HFF-Myc (cell line): ENCODE results near the gene CERS2.
"Not testable (repeated sequence)": the region's sequence is repeated elsewhere in the genome, so short reads cannot be mapped to it uniquely, and the experiment has no call there.

Experiments
- DNase-seq: peaks from one replicate; pipeline ENCODE4 v3.0.0-alpha.2; 2011; ENCODE audit warnings: low read depth; ENCODE audit errors: extremely low read depth
- H3K4me3 ChIP-seq: replicated peaks from 2 replicates; pipeline ENCODE4 v1.5.1; 2011; ENCODE audit warnings: low read depth, mild to moderate bottlenecking, control low read depth, low read length
- TF ChIP-seq, protein P1 (sequence below): IDR thresholded peaks from 2 replicates; pipeline ENCODE4 v1.5.1; 2012; ENCODE audit warnings: mild to moderate bottlenecking, low read depth, low read length, control low read depth; ENCODE audit errors: missing control alignments

CERS2 gene

DNA sequence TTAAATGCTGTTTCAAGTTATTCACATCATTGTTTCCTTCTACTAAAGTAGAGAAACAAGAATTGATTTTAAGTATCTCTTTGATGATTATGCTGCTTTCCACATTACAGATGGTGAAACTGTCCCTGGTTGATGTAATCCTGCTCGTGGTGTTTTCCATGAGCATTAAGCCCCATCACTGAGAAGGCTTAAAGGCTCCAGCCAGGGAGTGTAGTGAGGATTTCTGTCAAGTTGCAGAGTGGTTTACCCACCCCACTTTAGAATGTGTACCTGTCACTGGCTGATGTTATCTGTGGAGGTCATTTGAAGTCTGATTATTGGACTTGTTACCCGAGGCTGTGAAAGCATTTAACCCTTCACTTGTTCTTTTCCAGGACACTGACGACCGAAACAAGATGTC is 12.9 kb downstream of the CERS2 start:
- no peak for DNase-seq
- H3K4me3 ChIP-seq, result no peak overlapping the region
- TF ChIP-seq, protein P1, sequence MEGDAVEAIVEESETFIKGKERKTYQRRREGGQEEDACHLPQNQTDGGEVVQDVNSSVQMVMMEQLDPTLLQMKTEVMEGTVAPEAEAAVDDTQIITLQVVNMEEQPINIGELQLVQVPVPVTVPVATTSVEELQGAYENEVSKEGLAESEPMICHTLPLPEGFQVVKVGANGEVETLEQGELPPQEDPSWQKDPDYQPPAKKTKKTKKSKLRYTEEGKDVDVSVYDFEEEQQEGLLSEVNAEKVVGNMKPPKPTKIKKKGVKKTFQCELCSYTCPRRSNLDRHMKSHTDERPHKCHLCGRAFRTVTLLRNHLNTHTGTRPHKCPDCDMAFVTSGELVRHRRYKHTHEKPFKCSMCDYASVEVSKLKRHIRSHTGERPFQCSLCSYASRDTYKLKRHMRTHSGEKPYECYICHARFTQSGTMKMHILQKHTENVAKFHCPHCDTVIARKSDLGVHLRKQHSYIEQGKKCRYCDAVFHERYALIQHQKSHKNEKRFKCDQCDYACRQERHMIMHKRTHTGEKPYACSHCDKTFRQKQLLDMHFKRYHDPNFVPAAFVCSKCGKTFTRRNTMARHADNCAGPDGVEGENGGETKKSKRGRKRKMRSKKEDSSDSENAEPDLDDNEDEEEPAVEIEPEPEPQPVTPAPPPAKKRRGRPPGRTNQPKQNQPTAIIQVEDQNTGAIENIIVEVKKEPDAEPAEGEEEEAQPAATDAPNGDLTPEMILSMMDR, result no peak

DNA sequence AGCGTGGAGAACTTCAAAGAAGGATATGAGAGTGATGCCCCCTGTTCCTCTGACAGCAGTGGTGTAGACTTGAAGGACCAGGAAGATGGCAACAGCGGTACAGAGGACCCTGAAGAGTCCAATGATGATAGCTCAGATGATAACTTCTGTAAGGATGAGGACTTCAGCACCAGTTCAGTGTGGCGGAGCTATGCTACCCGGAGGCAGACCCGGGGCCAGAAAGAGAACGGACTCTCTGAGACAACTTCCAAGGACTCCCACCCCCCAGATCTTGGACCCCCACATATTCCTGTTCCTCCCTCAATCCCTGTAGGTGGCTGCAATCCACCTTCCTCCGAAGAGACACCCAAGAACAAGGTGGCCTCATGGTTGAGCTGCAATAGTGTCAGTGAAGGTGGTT is 14.0 kb downstream of the CERS2 start:
- TF ChIP-seq, protein P1, result no peak
- no peak for DNase-seq
- no peak overlapping the region for H3K4me3 ChIP-seq

DNA sequence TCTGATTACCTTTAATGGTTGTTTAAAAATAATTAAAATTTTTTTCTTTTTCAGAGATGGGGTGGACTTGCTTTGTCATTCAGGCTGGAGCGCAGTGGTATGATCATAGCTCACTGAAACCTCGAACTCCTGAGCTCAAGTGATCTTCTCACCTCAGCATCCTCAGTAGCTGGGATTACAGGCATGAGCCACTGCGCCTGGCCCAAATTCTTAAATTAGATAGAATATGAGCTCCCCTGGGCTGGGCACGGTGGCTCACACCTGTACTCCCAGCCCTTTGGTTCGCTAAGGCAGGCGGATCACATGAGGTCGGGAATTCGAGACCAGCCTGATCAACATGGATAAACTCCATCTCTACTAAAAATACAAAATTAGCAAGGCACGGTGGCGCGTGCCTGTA is 17.0 kb downstream of the CERS2 start:
- TF ChIP-seq, protein P1, result no peak
- no peak for DNase-seq

DNA sequence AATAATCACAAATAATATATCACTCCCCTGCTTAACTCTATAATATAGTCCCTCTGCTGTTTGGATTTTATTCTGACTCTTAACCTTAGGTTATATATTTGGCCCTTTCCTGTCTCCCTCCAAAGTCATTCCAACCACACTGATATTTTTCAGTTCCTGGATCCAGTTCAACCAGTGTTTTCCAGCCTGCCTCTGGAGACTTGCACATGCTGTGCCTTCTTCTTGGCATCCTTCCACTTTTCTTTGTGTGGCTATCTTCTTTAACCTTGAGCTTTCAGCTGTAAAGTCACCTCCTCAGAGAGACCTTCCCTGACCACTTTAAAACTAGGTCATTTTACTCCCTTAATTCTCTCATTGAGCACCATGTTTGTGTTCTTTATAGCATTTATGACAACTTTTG is 19.4 kb downstream of the CERS2 start:
- TF ChIP-seq, protein P1, result no peak
- no peak for DNase-seq
- H3K4me3 ChIP-seq, result no peak overlapping the region

More for the DNA sequence above, 17.0 kb downstream of the CERS2 start:
- H3K4me3 ChIP-seq, result no peak overlapping the region

DNA sequence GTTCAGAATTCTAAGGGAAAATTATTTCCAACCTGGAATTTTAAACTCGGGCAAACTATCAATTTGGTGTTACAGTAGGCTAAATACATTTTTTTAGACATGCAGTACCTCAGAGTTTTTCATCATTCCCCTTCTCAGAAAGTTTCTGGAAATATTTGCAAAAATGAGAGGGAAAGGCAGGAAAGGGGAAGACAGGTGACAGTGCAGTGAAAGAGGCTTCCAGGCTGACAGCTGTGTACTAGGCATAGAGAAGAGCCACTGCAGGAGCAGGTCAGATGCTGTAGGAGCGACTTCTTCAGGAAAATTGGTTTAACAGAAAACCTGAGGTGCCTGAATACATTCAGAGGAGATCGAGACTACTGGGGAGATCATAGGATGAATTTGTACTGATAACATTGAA is 19.9 kb downstream of the CERS2 start:
- TF ChIP-seq, protein P1, result no peak
- no peak overlapping the region for H3K4me3 ChIP-seq
- no peak for DNase-seq

DNA sequence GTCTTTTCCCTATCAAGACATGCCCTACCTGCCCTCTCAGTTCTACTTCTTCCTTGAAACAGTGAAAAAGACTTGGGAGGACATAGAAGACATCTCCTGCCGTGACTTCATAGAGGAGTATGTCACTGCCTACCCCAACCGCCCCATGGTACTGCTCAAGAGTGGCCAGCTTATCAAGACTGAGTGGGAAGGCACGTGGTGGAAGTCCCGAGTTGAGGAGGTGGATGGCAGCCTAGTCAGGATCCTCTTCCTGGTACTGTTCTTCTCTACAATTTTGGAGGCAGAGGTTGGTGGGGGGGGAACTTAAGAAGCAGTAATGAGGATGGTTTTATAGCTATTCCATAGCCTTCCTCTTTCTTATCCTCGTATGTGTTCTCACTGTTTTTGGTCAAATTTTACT is 29.8 kb downstream of the CERS2 start:
- TF ChIP-seq, protein P1, result no peak
- H3K4me3 ChIP-seq, result no peak overlapping the region
- DNase-seq, result no peak

DNA sequence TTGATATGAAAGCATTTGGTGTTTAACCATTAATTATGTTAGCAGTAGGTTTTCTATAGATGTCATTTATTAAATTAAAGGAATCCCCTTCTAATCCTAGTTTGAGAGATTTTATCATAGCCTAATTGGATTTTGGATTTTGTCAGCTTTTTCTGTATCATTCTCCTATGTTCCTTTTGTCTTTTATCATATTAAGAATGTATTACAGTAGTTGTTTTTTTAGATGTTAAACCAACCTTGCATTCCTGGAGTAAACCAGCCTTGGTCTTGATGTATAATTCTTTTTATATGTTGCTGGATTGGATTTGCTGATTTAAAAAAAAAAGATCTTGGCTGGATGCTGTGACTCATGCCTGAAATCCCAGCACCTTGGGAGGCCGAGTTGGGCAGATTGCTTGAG is 42.9 kb downstream of the CERS2 start:
- TF ChIP-seq, protein P1, result no peak
- H3K4me3 ChIP-seq, result no peak overlapping the region
- no peak for DNase-seq

DNA sequence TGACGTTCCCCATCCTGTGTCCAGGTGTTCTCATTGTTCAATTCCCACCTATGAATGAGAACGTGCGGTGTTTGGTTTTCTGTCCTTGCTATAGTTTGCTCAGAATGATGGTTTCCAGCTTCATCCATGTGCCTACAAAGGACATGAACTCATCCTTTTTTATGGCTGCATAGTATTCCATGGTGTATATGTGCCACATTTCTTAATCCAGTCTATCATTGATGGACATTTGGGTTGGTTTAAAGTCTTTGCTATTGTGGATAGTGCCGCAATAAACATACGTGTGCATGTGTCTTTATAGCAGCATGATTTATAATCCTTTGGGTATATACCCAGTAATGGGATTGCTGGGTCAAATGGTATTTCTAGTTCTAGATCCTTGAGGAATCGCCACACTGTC is 45.9 kb downstream of the CERS2 start:
- not testable (repeated sequence) for DNase-seq, H3K4me3 ChIP-seq
